GM12878 (cell line): Measurements from ENCODE around the gene COX11. TPM values are rescaled to one million over a fixed set of nuclear protein-coding genes. Genes with fewer than 3 reads are reported as not detected.

Experiments
- ESRRA ChIP-seq: IDR thresholded peaks from 2 replicates; pipeline ENCODE4 v1.6.1; 2012; ENCODE audit warnings: mild to moderate bottlenecking, low read length, improper control_type of control experiment
- FOS ChIP-seq: IDR thresholded peaks from 3 replicates; pipeline ENCODE4 v1.6.1; 2011; ENCODE audit warnings: borderline replicate concordance; ENCODE audit not compliant: insufficient read length; ENCODE audit errors: extremely low read depth
- HDGF ChIP-seq: fragments of 450-650 bp; IDR thresholded peaks from 2 replicates; pipeline ENCODE4 v1.6.1; 2016; ENCODE audit warnings: antibody characterized with exemption
- MEF2A ChIP-seq: IDR thresholded peaks from 2 replicates; pipeline ENCODE4 v1.6.1; 2011; ENCODE audit warnings: low read depth, mild to moderate bottlenecking, low read length, moderate library complexity; ENCODE audit not compliant: insufficient read depth
- NFYA ChIP-seq: IDR thresholded peaks from 2 replicates; pipeline ENCODE4 v1.6.1; 2011; ENCODE audit warnings: low read depth, mild to moderate bottlenecking, low read length, improper control_type of control experiment, borderline replicate concordance
- NR2C1 ChIP-seq: fragments of 450-650 bp; IDR thresholded peaks from 2 replicates; pipeline ENCODE4 v1.6.1; 2017; ENCODE audit warnings: antibody characterized with exemption, mild to moderate bottlenecking, moderate library complexity
- NR2F1 ChIP-seq: fragments of 450-650 bp; conservative IDR thresholded peaks from 2 replicates; pipeline ENCODE4 v1.6.1; 2017; ENCODE audit warnings: mild to moderate bottlenecking
- NRF1 ChIP-seq: conservative IDR thresholded peaks from 2 replicates; pipeline ENCODE4 v1.6.1; 2011; ENCODE audit warnings: mild to moderate bottlenecking, low read depth, low read length, improper control_type of control experiment
- POLR2AphosphoS2 ChIP-seq: IDR thresholded peaks from 2 replicates; pipeline ENCODE4 v1.6.1; 2011; ENCODE audit warnings: low read depth, mild to moderate bottlenecking, low read length, improper control_type of control experiment, moderate library complexity
- POLR2AphosphoS5 ChIP-seq: IDR thresholded peaks from 2 replicates; pipeline ENCODE4 v1.6.1; 2011; ENCODE audit warnings: mild to moderate bottlenecking, low read length, inconsistent platforms
- POU2F2 ChIP-seq: IDR thresholded peaks from 3 replicates; pipeline ENCODE4 v1.6.1; 2011; ENCODE audit warnings: low read depth, mild to moderate bottlenecking, low read length, borderline replicate concordance
- RAD51 ChIP-seq: fragments of 450-650 bp; IDR thresholded peaks from 2 replicates; pipeline ENCODE4 v1.6.1; 2016; ENCODE audit warnings: moderate library complexity, mild to moderate bottlenecking, inconsistent platforms
- RUNX3 ChIP-seq: IDR thresholded peaks from 2 replicates; pipeline ENCODE4 v1.6.1; 2012; ENCODE audit warnings: low read length, inconsistent platforms
- SMAD5 ChIP-seq: IDR thresholded peaks from 2 replicates; pipeline ENCODE4 v1.6.1; 2016; ENCODE audit warnings: antibody characterized with exemption, low read depth
- TAF1 ChIP-seq: IDR thresholded peaks from 2 replicates; pipeline ENCODE4 v1.6.1; 2011; ENCODE audit warnings: mild to moderate bottlenecking, low read depth, low read length, borderline replicate concordance
- ZNF207 ChIP-seq: fragments of 450-650 bp; IDR thresholded peaks from 2 replicates; pipeline ENCODE4 v1.6.1; 2014; ENCODE audit warnings: antibody characterized with exemption, mild to moderate bottlenecking, borderline replicate concordance
- ZNF274 ChIP-seq: IDR thresholded peaks from one replicate; pipeline ENCODE4 v1.8.0; 2011; ENCODE audit not compliant: insufficient read length, insufficient read depth
- polyA plus RNA-seq, 11 experiments: library from polyadenylated mRNA; depleted of rRNA in 4 of 11; unstranded in 6 of 11; stranded (reverse) in 5 of 11; fragments of >200 nt; fragmentation: Nextera tagmentation in 4 of 11; fragmentation: Illumina TruSeq in 1 of 11; extraction: Ambion mirVana in 4 of 11; extraction: Trizol in 1 of 11; gene quantifications; 1 replicate in 1 of 11; 2 replicates in 10 of 11; pipeline versions ENCODE4 v1.2.1 to v1.2.3, GENCODE V29; 2011 to 2016; ENCODE audit warnings: inconsistent platforms in 2 of 11, missing spikeins in 2 of 11, low read depth in 1 of 11
- total RNA-seq, 4 experiments: library from RNA; depleted of rRNA in 3 of 4; stranded (reverse); fragments of >200 nt in 3 of 4; fragmentation: Illumina TruSeq in 1 of 4; extraction: Trizol in 1 of 4; gene quantifications; 2 replicates each; pipeline versions ENCODE4 v1.2.1 to v1.2.3, GENCODE V29; 2013 to 2021
- TF ChIP-seq, protein P1 (sequence below): IDR thresholded peaks from 2 replicates; pipeline ENCODE4 v1.6.1; 2012; ENCODE audit warnings: mild to moderate bottlenecking, low read depth, low read length
- TF ChIP-seq, protein P2 (sequence below): fragments of 450-650 bp; formaldehyde crosslinking; IDR thresholded peaks from 2 replicates; pipeline ENCODE4 v1.4.0; 2020; ENCODE audit warnings: mild to moderate bottlenecking, moderate library complexity
- TF ChIP-seq, protein P3 (sequence below): IDR thresholded peaks from 2 replicates; pipeline ENCODE4 v1.6.1; 2011; ENCODE audit warnings: low read depth, low read length, improper control_type of control experiment, borderline replicate concordance
- TF ChIP-seq, protein P4 (sequence below): IDR thresholded peaks from 2 replicates; pipeline ENCODE4 v1.6.1; 2012; ENCODE audit warnings: low read depth, low read length, improper control_type of control experiment

Gene COX11
- total and polyA plus RNA-seq, 10 of the 15 experiments (the other 5 are each of a cell fraction or from before 2014, with no cell fraction given), result 13.8 to 69.4 (median 50.8) TPM

DNA sequence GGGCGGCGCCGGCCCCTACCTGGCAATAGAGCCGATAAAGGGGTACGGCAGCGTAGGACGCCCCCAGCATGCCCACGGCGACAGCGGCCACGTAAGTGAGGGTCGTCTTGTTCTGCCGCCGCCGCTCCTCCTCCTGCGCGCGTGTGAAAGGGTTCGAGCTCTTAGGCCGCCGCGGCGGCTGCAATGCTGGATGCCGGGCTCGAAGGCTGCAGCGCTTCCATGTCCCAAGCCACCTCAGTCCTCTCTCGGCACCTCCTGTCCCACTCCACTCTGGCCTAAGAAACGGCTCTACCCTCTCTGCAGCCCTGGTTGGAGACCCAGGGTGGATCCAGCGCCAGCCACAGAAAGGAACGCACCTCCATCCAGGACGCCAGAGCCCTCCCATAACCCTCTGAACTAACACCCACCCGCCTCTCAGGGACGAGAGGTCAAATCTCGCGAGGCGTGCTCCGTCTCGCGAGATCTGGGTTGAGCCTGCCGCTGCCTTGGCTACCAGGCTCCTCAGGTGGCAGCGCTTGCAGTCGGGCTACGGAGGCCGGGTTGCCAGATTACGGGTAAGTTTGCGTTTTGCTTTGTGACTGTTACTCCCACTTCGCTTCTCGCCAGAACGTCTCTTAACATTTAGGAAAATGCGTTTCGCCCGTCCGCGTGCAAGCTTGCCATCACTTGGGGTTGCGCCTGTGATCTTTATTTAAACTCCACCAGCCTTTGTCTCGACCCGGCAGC, at the start of gene COX11, which contains the start of gene STXBP4 (continued):
- TF ChIP-seq, protein P1, sequence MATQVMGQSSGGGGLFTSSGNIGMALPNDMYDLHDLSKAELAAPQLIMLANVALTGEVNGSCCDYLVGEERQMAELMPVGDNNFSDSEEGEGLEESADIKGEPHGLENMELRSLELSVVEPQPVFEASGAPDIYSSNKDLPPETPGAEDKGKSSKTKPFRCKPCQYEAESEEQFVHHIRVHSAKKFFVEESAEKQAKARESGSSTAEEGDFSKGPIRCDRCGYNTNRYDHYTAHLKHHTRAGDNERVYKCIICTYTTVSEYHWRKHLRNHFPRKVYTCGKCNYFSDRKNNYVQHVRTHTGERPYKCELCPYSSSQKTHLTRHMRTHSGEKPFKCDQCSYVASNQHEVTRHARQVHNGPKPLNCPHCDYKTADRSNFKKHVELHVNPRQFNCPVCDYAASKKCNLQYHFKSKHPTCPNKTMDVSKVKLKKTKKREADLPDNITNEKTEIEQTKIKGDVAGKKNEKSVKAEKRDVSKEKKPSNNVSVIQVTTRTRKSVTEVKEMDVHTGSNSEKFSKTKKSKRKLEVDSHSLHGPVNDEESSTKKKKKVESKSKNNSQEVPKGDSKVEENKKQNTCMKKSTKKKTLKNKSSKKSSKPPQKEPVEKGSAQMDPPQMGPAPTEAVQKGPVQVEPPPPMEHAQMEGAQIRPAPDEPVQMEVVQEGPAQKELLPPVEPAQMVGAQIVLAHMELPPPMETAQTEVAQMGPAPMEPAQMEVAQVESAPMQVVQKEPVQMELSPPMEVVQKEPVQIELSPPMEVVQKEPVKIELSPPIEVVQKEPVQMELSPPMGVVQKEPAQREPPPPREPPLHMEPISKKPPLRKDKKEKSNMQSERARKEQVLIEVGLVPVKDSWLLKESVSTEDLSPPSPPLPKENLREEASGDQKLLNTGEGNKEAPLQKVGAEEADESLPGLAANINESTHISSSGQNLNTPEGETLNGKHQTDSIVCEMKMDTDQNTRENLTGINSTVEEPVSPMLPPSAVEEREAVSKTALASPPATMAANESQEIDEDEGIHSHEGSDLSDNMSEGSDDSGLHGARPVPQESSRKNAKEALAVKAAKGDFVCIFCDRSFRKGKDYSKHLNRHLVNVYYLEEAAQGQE, result no peak
- TF ChIP-seq ESRRA (no peak), NFYA (no peak), RUNX3 (no peak), POLR2AphosphoS2 (no peak; the same call in 1 of the 2 replicates), RAD51 (no peak), HDGF (peak; percentile 61; the same call in 1 of the 2 replicates), MEF2A (no peak), ZNF207 (no peak), SMAD5 (peak; percentile 64), NR2F1 (peak; percentile 25; the same call in 1 of the 2 replicates), ZNF274 (no peak), POU2F2 (peak; percentile 55; the same call in 1 of the 3 replicates), NRF1 (no peak), POLR2AphosphoS5 (peak; percentile 94), FOS (no peak), TAF1 (peak; percentile 75; the same call in 1 of the 2 replicates), NR2C1 (peak; percentile 72)
- TF ChIP-seq, protein P2, sequence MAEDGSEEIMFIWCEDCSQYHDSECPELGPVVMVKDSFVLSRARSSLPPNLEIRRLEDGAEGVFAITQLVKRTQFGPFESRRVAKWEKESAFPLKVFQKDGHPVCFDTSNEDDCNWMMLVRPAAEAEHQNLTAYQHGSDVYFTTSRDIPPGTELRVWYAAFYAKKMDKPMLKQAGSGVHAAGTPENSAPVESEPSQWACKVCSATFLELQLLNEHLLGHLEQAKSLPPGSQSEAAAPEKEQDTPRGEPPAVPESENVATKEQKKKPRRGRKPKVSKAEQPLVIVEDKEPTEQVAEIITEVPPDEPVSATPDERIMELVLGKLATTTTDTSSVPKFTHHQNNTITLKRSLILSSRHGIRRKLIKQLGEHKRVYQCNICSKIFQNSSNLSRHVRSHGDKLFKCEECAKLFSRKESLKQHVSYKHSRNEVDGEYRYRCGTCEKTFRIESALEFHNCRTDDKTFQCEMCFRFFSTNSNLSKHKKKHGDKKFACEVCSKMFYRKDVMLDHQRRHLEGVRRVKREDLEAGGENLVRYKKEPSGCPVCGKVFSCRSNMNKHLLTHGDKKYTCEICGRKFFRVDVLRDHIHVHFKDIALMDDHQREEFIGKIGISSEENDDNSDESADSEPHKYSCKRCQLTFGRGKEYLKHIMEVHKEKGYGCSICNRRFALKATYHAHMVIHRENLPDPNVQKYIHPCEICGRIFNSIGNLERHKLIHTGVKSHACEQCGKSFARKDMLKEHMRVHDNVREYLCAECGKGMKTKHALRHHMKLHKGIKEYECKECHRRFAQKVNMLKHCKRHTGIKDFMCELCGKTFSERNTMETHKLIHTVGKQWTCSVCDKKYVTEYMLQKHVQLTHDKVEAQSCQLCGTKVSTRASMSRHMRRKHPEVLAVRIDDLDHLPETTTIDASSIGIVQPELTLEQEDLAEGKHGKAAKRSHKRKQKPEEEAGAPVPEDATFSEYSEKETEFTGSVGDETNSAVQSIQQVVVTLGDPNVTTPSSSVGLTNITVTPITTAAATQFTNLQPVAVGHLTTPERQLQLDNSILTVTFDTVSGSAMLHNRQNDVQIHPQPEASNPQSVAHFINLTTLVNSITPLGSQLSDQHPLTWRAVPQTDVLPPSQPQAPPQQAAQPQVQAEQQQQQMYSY (CRISPR knock-in tag), result no peak
- TF ChIP-seq, protein P3, sequence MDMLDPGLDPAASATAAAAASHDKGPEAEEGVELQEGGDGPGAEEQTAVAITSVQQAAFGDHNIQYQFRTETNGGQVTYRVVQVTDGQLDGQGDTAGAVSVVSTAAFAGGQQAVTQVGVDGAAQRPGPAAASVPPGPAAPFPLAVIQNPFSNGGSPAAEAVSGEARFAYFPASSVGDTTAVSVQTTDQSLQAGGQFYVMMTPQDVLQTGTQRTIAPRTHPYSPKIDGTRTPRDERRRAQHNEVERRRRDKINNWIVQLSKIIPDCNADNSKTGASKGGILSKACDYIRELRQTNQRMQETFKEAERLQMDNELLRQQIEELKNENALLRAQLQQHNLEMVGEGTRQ, result no peak
- TF ChIP-seq, protein P4, sequence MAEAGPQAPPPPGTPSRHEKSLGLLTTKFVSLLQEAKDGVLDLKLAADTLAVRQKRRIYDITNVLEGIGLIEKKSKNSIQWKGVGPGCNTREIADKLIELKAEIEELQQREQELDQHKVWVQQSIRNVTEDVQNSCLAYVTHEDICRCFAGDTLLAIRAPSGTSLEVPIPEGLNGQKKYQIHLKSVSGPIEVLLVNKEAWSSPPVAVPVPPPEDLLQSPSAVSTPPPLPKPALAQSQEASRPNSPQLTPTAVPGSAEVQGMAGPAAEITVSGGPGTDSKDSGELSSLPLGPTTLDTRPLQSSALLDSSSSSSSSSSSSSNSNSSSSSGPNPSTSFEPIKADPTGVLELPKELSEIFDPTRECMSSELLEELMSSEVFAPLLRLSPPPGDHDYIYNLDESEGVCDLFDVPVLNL, result no peak
